Tibial nerve (tissue), 4 donors: ENCODE measurements around the gene C1orf159. TPM values are rescaled to one million over a fixed set of nuclear protein-coding genes. Genes with fewer than 3 reads are reported as not detected.

Experiments
- DNase-seq, 2 donors: peaks; one replicate each; pipeline ENCODE4 v3.0.0-alpha.2; 2019; ENCODE audit warnings: low spot score in 2 of 2
- H3K27ac ChIP-seq, 4 donors: fragments of 200-600 bp; sonication (generic) in 3 of 4; one replicate each; pipeline ENCODE4 v1.5.1; 2017 to 2019; ENCODE audit warnings: mild to moderate bottlenecking in 1 of 4
- H3K27me3 ChIP-seq, 2 donors: fragments of 200-600 bp; sonication (generic) in 1 of 2; one replicate each; pipeline versions ENCODE4 v1.5.1 to v1.6.0; 2017 to 2019
- H3K36me3 ChIP-seq, 3 donors: fragments of 200-600 bp; sonication (generic); one replicate each; pipeline ENCODE4 v1.5.1; 2018 to 2019
- H3K4me1 ChIP-seq, 4 donors: fragments of 200-600 bp; sonication (generic) in 3 of 4; one replicate each; pipeline ENCODE4 v1.5.1; 2017 to 2019
- H3K4me3 ChIP-seq, 4 donors: fragments of 200-600 bp; sonication (generic) in 3 of 4; one replicate each; pipeline ENCODE4 v1.5.1; 2017 to 2019; ENCODE audit warnings: mild to moderate bottlenecking in 1 of 4, moderate library complexity in 1 of 4
- H3K9me3 ChIP-seq, 4 donors: fragments of 200-600 bp; sonication (generic) in 3 of 4; one replicate each; pipeline ENCODE4 v1.5.1; 2017 to 2019
- EP300 ChIP-seq, 2 donors: sonication (generic); formaldehyde crosslinking; IDR thresholded peaks; one replicate each; pipeline ENCODE4 v1.6.1; 2017; ENCODE audit warnings: antibody characterized with exemption in 2 of 2, mild to moderate bottlenecking in 1 of 2
- POLR2A ChIP-seq, 2 donors: fragments of 450-650 bp; IDR thresholded peaks; one replicate each; pipeline ENCODE4 v1.6.1; 2017; ENCODE audit warnings: antibody characterized with exemption in 2 of 2, mild to moderate bottlenecking in 2 of 2, moderate library complexity in 2 of 2
- WGBS, 2 donors: methylation state at CpG; one replicate each; pipeline ENCODE4 v1.1.5; 2018; 5-methylcytosine and 5-hydroxymethylcytosine counted together
- total RNA-seq, 4 donors: library from RNA; depleted of rRNA; stranded (reverse); fragments of >200 nt; gene quantifications; one replicate each; pipeline ENCODE4 v1.1.0, GENCODE V29; 2016
- TF ChIP-seq, protein P1 (sequence below), 5 experiments: fragments of 200-600 bp in 3 of 5; fragments of 450-650 bp in 2 of 5; sonication (generic) in 3 of 5; IDR thresholded peaks; one replicate each; pipeline ENCODE4 v1.5.1; 2016 to 2019; ENCODE audit warnings: antibody characterized with exemption in 5 of 5, mild to moderate bottlenecking in 3 of 5, moderate library complexity in 2 of 5

C1orf159 gene
- total RNA-seq, 4 donors from 2014 or later = 18.4 to 29.4 (median 23.1) TPM

- Histone ChIP-seq H3K9me3 (no peaks in the 10 kb centered on the region), H3K4me3 (no peak overlapping the region), H3K27me3 (peaks cover 0 to 16% of the 10 kb centered on the region in 2 donors), H3K36me3 (peaks cover 0 to 62% (median 0%) of the 10 kb centered on the region in 3 donors), H3K27ac (no peak overlapping the region), H3K4me1 (peaks cover 0 to 24% (median 12%) of the 10 kb centered on the region in 4 donors)
- TF ChIP-seq EP300 (IDR thresholded peaks at IDR 0.05) (no peak), POLR2A (IDR thresholded peaks at IDR 0.05) (no peak)
- TF ChIP-seq, protein P1, sequence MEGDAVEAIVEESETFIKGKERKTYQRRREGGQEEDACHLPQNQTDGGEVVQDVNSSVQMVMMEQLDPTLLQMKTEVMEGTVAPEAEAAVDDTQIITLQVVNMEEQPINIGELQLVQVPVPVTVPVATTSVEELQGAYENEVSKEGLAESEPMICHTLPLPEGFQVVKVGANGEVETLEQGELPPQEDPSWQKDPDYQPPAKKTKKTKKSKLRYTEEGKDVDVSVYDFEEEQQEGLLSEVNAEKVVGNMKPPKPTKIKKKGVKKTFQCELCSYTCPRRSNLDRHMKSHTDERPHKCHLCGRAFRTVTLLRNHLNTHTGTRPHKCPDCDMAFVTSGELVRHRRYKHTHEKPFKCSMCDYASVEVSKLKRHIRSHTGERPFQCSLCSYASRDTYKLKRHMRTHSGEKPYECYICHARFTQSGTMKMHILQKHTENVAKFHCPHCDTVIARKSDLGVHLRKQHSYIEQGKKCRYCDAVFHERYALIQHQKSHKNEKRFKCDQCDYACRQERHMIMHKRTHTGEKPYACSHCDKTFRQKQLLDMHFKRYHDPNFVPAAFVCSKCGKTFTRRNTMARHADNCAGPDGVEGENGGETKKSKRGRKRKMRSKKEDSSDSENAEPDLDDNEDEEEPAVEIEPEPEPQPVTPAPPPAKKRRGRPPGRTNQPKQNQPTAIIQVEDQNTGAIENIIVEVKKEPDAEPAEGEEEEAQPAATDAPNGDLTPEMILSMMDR (IDR thresholded peaks at IDR 0.05) = no peak
- 96 to 97% methylated on average over 29 to 33 of the region's 33 CpGs for WGBS, 2 donors
- no peak for DNase-seq
Measured at GRCh38 chr1:1043921-1044320, 72.0 kb downstream of the C1orf159 start.

DNA sequence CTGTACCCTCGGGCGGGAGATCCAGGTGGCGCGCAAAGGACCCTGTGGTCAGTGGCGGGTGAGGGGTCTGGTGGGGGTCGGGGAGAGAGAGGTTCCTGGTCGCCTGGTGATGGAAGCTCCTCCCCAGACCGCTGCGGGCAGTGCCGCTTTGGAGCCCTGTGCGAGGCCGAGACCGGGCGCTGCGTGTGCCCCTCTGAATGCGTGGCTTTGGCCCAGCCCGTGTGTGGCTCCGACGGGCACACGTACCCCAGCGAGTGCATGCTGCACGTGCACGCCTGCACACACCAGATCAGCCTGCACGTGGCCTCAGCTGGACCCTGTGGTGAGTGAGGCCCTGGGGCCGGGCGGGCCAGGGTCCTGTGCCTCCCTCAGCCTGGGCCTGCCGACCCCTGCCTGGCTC is 72.5 kb downstream of the C1orf159 start:
- peaks cover 0 to 16% of the 10 kb centered on the region in 2 donors for H3K27me3 ChIP-seq
- no peaks in the 10 kb centered on the region for H3K9me3 ChIP-seq
- no peak overlapping the region for H3K4me3 ChIP-seq
- no peak overlapping the region for H3K27ac ChIP-seq
- DNase-seq = no peak
- TF ChIP-seq, protein P1 (IDR thresholded peaks at IDR 0.05) = no peak
- TF ChIP-seq EP300 (IDR thresholded peaks at IDR 0.05) = no peak
- TF ChIP-seq POLR2A (IDR thresholded peaks at IDR 0.05) = no peak
- peaks cover 0 to 26% (median 12%) of the 10 kb centered on the region in 4 donors for H3K4me1 ChIP-seq
- 91 to 92% methylated on average over 13 to 23 of the region's 27 CpGs for WGBS, 2 donors
- peaks cover 0 to 62% (median 0%) of the 10 kb centered on the region in 3 donors for H3K36me3 ChIP-seq

GRCh38 chr1:1042835-1043234 is 73.1 kb downstream of the C1orf159 start:
- TF ChIP-seq POLR2A (IDR thresholded peaks at IDR 0.05) (no peak), EP300 (IDR thresholded peaks at IDR 0.05) (no peak)
- TF ChIP-seq, protein P1 (IDR thresholded peaks at IDR 0.05) = no peak
- Histone ChIP-seq H3K9me3 (no peaks in the 10 kb centered on the region), H3K4me1 (peaks cover 0 to 26% (median 12%) of the 10 kb centered on the region in 4 donors), H3K36me3 (peaks cover 0 to 56% (median 0%) of the 10 kb centered on the region in 3 donors), H3K27me3 (peaks cover 0 to 16% of the 10 kb centered on the region in 2 donors), H3K4me3 (no peak overlapping the region), H3K27ac (no peak overlapping the region)
- DNase-seq = no peak
- WGBS, 2 donors = 85 to 92% methylated on average over 5 to 10 of the region's 10 CpGs

DNA sequence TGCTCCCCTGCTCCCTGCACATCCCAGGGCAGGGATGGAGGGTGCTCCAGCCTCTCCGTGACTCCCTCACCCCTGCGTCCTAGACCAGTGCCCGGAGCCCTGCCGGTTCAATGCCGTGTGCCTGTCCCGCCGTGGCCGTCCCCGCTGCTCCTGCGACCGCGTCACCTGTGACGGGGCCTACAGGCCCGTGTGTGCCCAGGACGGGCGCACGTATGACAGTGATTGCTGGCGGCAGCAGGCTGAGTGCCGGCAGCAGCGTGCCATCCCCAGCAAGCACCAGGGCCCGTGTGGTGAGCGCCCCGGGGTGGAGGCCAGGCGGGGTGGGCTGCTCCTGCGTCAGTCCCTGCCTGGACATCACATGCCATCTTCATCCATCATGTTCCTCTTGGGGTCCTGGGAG is 74.0 kb downstream of the C1orf159 start:
- 91 to 94% methylated on average over 22 to 25 of the region's 25 CpGs for WGBS, 2 donors
- TF ChIP-seq EP300 (IDR thresholded peaks at IDR 0.05) (no peak), POLR2A (IDR thresholded peaks at IDR 0.05) (no peak)
- TF ChIP-seq, protein P1 (IDR thresholded peaks at IDR 0.05) = no peak

GRCh38 chr1:1041092-1041523 is 74.8 kb downstream of the C1orf159 start:
- 63 to 75% methylated on average over 34 to 44 of the region's 60 CpGs for WGBS, 2 donors
- TF ChIP-seq, protein P1 (IDR thresholded peaks at IDR 0.05) = no peak
- TF ChIP-seq EP300 (IDR thresholded peaks at IDR 0.05) (no peak), POLR2A (IDR thresholded peaks at IDR 0.05) (no peak)
- Histone ChIP-seq H3K36me3 (peaks cover 0 to 55% (median 0%) of the 10 kb centered on the region in 3 donors), H3K4me3 (peak overlapping the region in 1 of 4 donors; percentile 57), H3K4me1 (peaks cover 0 to 26% (median 12%) of the 10 kb centered on the region in 4 donors), H3K27ac (no peak overlapping the region), H3K9me3 (no peaks in the 10 kb centered on the region), H3K27me3 (peaks cover 0 to 16% of the 10 kb centered on the region in 2 donors)
- no peak for DNase-seq

More for the DNA sequence above, 74.0 kb downstream of the C1orf159 start:
- Histone ChIP-seq H3K27ac (no peak overlapping the region), H3K4me3 (no peak overlapping the region), H3K9me3 (no peaks in the 10 kb centered on the region), H3K27me3 (peaks cover 0 to 16% of the 10 kb centered on the region in 2 donors), H3K36me3 (peaks cover 0 to 55% (median 0%) of the 10 kb centered on the region in 3 donors), H3K4me1 (peaks cover 0 to 26% (median 12%) of the 10 kb centered on the region in 4 donors)
- DNase-seq = no peak
